ENCODE measurements around the gene LY6G6D. TPM values are rescaled to one million over a fixed set of nuclear protein-coding genes. Genes with fewer than 3 reads are reported as not detected.

The LY6G6D gene
- total and polyA plus RNA-seq, 2 of the 13 experiments (the other 11 are each of a cell fraction or from before 2014, with no cell fraction given): not detected

GRCh38 chr6:31707701-31708100, 7.4 kb upstream of the LY6G6D start:
- TF ChIP-seq DZIP1 (CRISPR knock-in tag; IDR thresholded peaks at IDR 0.05) (0 out of 2 replicates have a peak, but pooled peaks have one; percentile 70), EP300 (IDR thresholded peaks at IDR 0.05; ENCODE audit: low read depth in 2 of 2, low read length in 2 of 2) (no peak), EP300 (CRISPR knock-in tag; IDR thresholded peaks at IDR 0.05; ENCODE audit: borderline replicate concordance) (no peak), CAMTA2 (CRISPR knock-in tag; IDR thresholded peaks at IDR 0.05; ENCODE audit: borderline replicate concordance) (no peak), EED (CRISPR knock-in tag; IDR thresholded peaks at IDR 0.05) (no peak)
- Histone ChIP-seq H3K4me2 (ENCODE audit: low read depth, low read length) (no peak overlapping the region), H3K79me2 (ENCODE audit: insufficient read depth, low read length) (peaks cover 3% of the 10 kb centered on the region), H2AFZ (ENCODE audit: low read length) (no peak overlapping the region), H3K36me3 (replicated peaks in 1 of 2; ENCODE audit: control insufficient read depth in 1 of 2, insufficient read depth in 2 of 2, low read length in 2 of 2) (no peaks in the 10 kb centered on the region), H4K20me1 (ENCODE audit: insufficient read depth, low read length) (no peaks in the 10 kb centered on the region), H3K4me3 (replicated peaks in 1 of 3; ENCODE audit: insufficient read depth in 1 of 3, low read depth in 2 of 3, low read length in 3 of 3) (no peak overlapping the region), H3K27ac (ENCODE audit: extremely low read length, insufficient read depth, low read length) (no peak overlapping the region), H3K9me3 (ENCODE audit: low read length) (no peaks in the 10 kb centered on the region), H3K27me3 (ENCODE audit: control insufficient read depth in 1 of 2, insufficient read depth in 2 of 2, low read length in 2 of 2) (peaks cover 8 to 35% of the 10 kb centered on the region in 2 experiments; a peak in 3 of 5 replicates), H3K4me1 (ENCODE audit: insufficient read depth, low read length) (peaks cover 16% of the 10 kb centered on the region), H3K9ac (ENCODE audit: insufficient read depth, low read depth, low read length) (no peak overlapping the region)
- in situ Hi-C loops (cut with HindIII; ENCODE audit: extremely low pct_ligation_motif_present, low pct_unique_long_range_greater_than_20kb) (no loop called here), intact Hi-C loops (cut with micrococcal nuclease; ENCODE audit: unreplicated experiment) (no loop called here)
- ATAC-seq (no peak), FAIRE-seq (no peak), DNase-seq (ENCODE audit: low spot score) (no peak)
- CTCF ChIA-PET (ENCODE audit: low intra/inter-chr PET ratio, low total read pairs): no interaction called here
- 53% methylated on average over 10 of the region's 10 CpGs for WGBS (ENCODE audit: low lambda C conversion rate)
- POLR2A ChIA-PET: interaction anchor here (1.2 kb wide), 1 partner anchor 238 kb away, joined by 3 read pairs; the partner anchor contains the start of gene CFB
- no TSS peak for BruUV-seq (replicated peaks)

- no peak for ATAC-seq
- ChIA-PET POLR2A (interaction anchor here (1.2 kb wide), 1 partner anchor 237 kb away, joined by 3 read pairs; the partner anchor contains the start of gene CFB), CTCF (ENCODE audit: low intra/inter-chr PET ratio, low total read pairs) (no interaction called here)
- Histone ChIP-seq H2AFZ (ENCODE audit: low read length) (no peak overlapping the region), H3K4me2 (ENCODE audit: low read depth, low read length) (no peak overlapping the region), H3K27ac (ENCODE audit: extremely low read length, insufficient read depth, low read length) (no peak overlapping the region), H3K4me3 (replicated peaks in 1 of 3; ENCODE audit: insufficient read depth in 1 of 3, low read depth in 2 of 3, low read length in 3 of 3) (no peak overlapping the region), H3K27me3 (ENCODE audit: control insufficient read depth in 1 of 2, insufficient read depth in 2 of 2, low read length in 2 of 2) (peaks cover 9 to 35% of the 10 kb centered on the region in 2 experiments; a peak in 3 of 5 replicates), H3K4me1 (ENCODE audit: insufficient read depth, low read length) (peaks cover 18% of the 10 kb centered on the region), H3K9me3 (ENCODE audit: low read length) (no peaks in the 10 kb centered on the region), H3K9ac (ENCODE audit: insufficient read depth, low read depth, low read length) (no peak overlapping the region), H3K79me2 (ENCODE audit: insufficient read depth, low read length) (no peaks in the 10 kb centered on the region), H3K36me3 (replicated peaks in 1 of 2; ENCODE audit: control insufficient read depth in 1 of 2, insufficient read depth in 2 of 2, low read length in 2 of 2) (no peaks in the 10 kb centered on the region), H4K20me1 (ENCODE audit: insufficient read depth, low read length) (no peaks in the 10 kb centered on the region)
- DNase-seq (ENCODE audit: low spot score): no peak
- WGBS (ENCODE audit: low lambda C conversion rate): 85% methylated on average over 3 of the region's 3 CpGs
- intact Hi-C loops (cut with micrococcal nuclease; ENCODE audit: unreplicated experiment): no loop called here
- in situ Hi-C loops (cut with HindIII; ENCODE audit: extremely low pct_ligation_motif_present, low pct_unique_long_range_greater_than_20kb): no loop called here
- BruUV-seq (replicated peaks): no TSS peak
- TF ChIP-seq ZNF121 (CRISPR knock-in tag; IDR thresholded peaks at IDR 0.05): peak; percentile 76
- TF ChIP-seq ZNF503 (CRISPR knock-in tag; IDR thresholded peaks at IDR 0.05): no peak
- no peak for TF ChIP-seq ISL2 (CRISPR knock-in tag; IDR thresholded peaks at IDR 0.05)
- no peak for TF ChIP-seq ZNF83 (CRISPR knock-in tag; IDR thresholded peaks at IDR 0.05; ENCODE audit: borderline replicate concordance)
- TF ChIP-seq SKIL (CRISPR knock-in tag; IDR thresholded peaks at IDR 0.05; ENCODE audit: borderline replicate concordance): no peak
- TF ChIP-seq ZNF879 (CRISPR knock-in tag; IDR thresholded peaks at IDR 0.05): no peak
- TF ChIP-seq ZFYVE20 (CRISPR knock-in tag; IDR thresholded peaks at IDR 0.05; ENCODE audit: borderline replicate concordance, low read depth): no peak
- FAIRE-seq: no peak
These were observed 6.9 kb upstream of the LY6G6D start for GRCh38 chr6:31708224-31708623.

Measured in HepG2 (cell line).